H1 (cell line): ENCODE results near the gene NOXO1. TPM values are rescaled to one million over a fixed set of nuclear protein-coding genes. Genes with fewer than 3 reads are reported as not detected.
A peak's percentile ranks its signal among the peaks of the same experiment; 100 is the strongest.

Experiments used
- CTCF ChIA-PET: fragments of 300-600 bp; sonication (Branson Sonifier 250); formaldehyde crosslinking; loops from one replicate; lab custom pipeline; 2021; ENCODE audit not compliant: partially characterized antibody; lab: Charles Lee
- POLR2A ChIA-PET: fragments of 300-600 bp; sonication (Branson Sonifier 250); formaldehyde crosslinking; loops from one replicate; lab custom pipeline; 2021; ENCODE audit warnings: inconsistent platforms; ENCODE audit not compliant: partially characterized antibody; lab: Charles Lee
- DNase-seq, 2 experiments: peaks; one replicate each; pipeline versions ENCODE4 v3.0.0 to v3.0.0-alpha.2; 2010 to 2022; ENCODE audit warnings: low spot score in 2 of 2, low read depth in 1 of 2, mixed read lengths in 1 of 2
- FAIRE-seq: peaks from 2 replicates; lab custom pipeline; 2011; peaks lifted over from hg19 to GRCh38; lab: Jason Lieb, UNC
- H2AFZ ChIP-seq: 2 replicates; pipeline ENCODE4 v1.8.1; 2012; ENCODE audit warnings: low read length, inconsistent platforms
- H2AK5ac ChIP-seq: 2 replicates; pipeline ENCODE4 v1.6.1; 2013; ENCODE audit warnings: low read depth, low read length
- H2BK120ac ChIP-seq: replicated peaks from 2 replicates; pipeline ENCODE3; 2013; ENCODE audit warnings: low read depth, low read length, inconsistent platforms
- H2BK12ac ChIP-seq: 2 replicates; pipeline ENCODE4 v1.6.1; 2013; ENCODE audit warnings: low read depth, low read length
- H2BK15ac ChIP-seq: 2 replicates; pipeline ENCODE4 v1.6.1; 2013; ENCODE audit warnings: low read length
- H2BK20ac ChIP-seq: 2 replicates; pipeline ENCODE4 v1.6.1; 2013; ENCODE audit warnings: low read length
- H2BK5ac ChIP-seq: 2 replicates; pipeline ENCODE4 v1.6.1; 2013; ENCODE audit warnings: low read depth, low read length
- H3K14ac ChIP-seq: 2 replicates; pipeline ENCODE4 v1.6.1; 2013; ENCODE audit warnings: inconsistent platforms; ENCODE audit not compliant: insufficient read length
- H3K18ac ChIP-seq: 2 replicates; pipeline ENCODE4 v1.6.1; 2013; ENCODE audit warnings: low read length; ENCODE audit errors: extremely low read depth
- H3K23ac ChIP-seq: 2 replicates; pipeline ENCODE4 v1.6.1; 2013; ENCODE audit warnings: inconsistent platforms; ENCODE audit not compliant: insufficient read length
- H3K23me2 ChIP-seq: 2 replicates; pipeline ENCODE4 v1.6.1; 2013; ENCODE audit warnings: low read depth, low read length
- H3K27ac ChIP-seq: 2 replicates; pipeline ENCODE4 v1.6.1; 2011; ENCODE audit warnings: low read depth, low read length, inconsistent platforms
- H3K27me3 ChIP-seq, 4 experiments: replicated peaks in 1 of 4; 1 replicate in 1 of 4; 2 replicates in 3 of 4; pipeline versions ENCODE4 v1.6.1 to v1.8.1; 2011 to 2013; ENCODE audit warnings: low read length in 3 of 4, mild to moderate bottlenecking in 3 of 4, inconsistent platforms in 2 of 4, mixed read lengths in 2 of 4, moderate library complexity in 1 of 4; ENCODE audit not compliant: control insufficient read depth in 3 of 4, insufficient read depth in 3 of 4; ENCODE audit errors: extremely low read depth in 1 of 4
- H3K36me3 ChIP-seq, 4 experiments: 2 replicates each; pipeline versions ENCODE4 v1.6.1 to v1.8.1; 2011 to 2013; ENCODE audit warnings: mild to moderate bottlenecking in 4 of 4, low read length in 3 of 4, moderate library complexity in 2 of 4, control low read depth in 1 of 4, inconsistent platforms in 1 of 4; ENCODE audit not compliant: insufficient read depth in 4 of 4, control insufficient read depth in 2 of 4
- H3K4ac ChIP-seq: replicated peaks from 2 replicates; pipeline ENCODE3; 2013; ENCODE audit warnings: low read length, low read depth, mixed read lengths, inconsistent platforms; ENCODE audit not compliant: insufficient read length
- H3K4me1 ChIP-seq, 4 experiments: replicated peaks in 1 of 4; 1 replicate in 1 of 4; 2 replicates in 3 of 4; pipeline versions ENCODE4 v1.6.1 to v1.8.1; 2011 to 2013; ENCODE audit warnings: low read length in 3 of 4, inconsistent platforms in 2 of 4, mixed read lengths in 1 of 4; ENCODE audit not compliant: insufficient read depth in 4 of 4, control insufficient read depth in 3 of 4
- H3K4me2 ChIP-seq, 2 experiments: 2 replicates each; pipeline versions ENCODE4 v1.6.1 to v1.8.1; 2011 to 2013; ENCODE audit warnings: low read depth in 2 of 2, low read length in 2 of 2, control low read depth in 1 of 2, inconsistent platforms in 1 of 2, mild to moderate bottlenecking in 1 of 2; ENCODE audit not compliant: insufficient read depth in 1 of 2
- H3K4me3 ChIP-seq, 4 experiments: fragments of 200-600, 300-600 bp in 1 of 4; sonication (generic), shearing (Covaris generic), sonication (Bioruptor Twin) in 1 of 4; 2 replicates each; pipeline versions ENCODE4 v1.5.1 to v1.8.1; 2011 to 2016; ENCODE audit warnings: low read length in 4 of 4, low read depth in 3 of 4, control low read depth in 2 of 4, inconsistent platforms in 2 of 4, mild to moderate bottlenecking in 2 of 4, mixed read lengths in 1 of 4, moderate library complexity in 1 of 4; ENCODE audit not compliant: insufficient read depth in 2 of 4; ENCODE audit errors: extremely low read depth in 1 of 4
- H3K56ac ChIP-seq: replicated peaks from 2 replicates; pipeline ENCODE3; 2013; ENCODE audit warnings: low read depth, mild to moderate bottlenecking, mixed read lengths, low read length, inconsistent platforms; ENCODE audit not compliant: insufficient read length
- H3K79me1 ChIP-seq: 2 replicates; pipeline ENCODE4 v1.6.1; 2013; ENCODE audit warnings: low read depth, low read length, control low read depth
- H3K79me2 ChIP-seq, 2 experiments: 2 replicates each; pipeline versions ENCODE4 v1.6.1 to v1.8.1; 2012 to 2013; ENCODE audit warnings: low read length in 2 of 2, mild to moderate bottlenecking in 2 of 2, inconsistent platforms in 1 of 2; ENCODE audit not compliant: insufficient read depth in 2 of 2, control insufficient read depth in 1 of 2
- H3K9ac ChIP-seq, 4 experiments: replicated peaks in 1 of 4; 1 replicate in 1 of 4; 2 replicates in 3 of 4; pipeline versions ENCODE4 v1.6.1 to v1.8.1; 2011 to 2013; ENCODE audit warnings: low read depth in 3 of 4, low read length in 3 of 4, control low read depth in 2 of 4, mild to moderate bottlenecking in 2 of 4, moderate library complexity in 2 of 4, inconsistent platforms in 1 of 4; ENCODE audit errors: extremely low read depth in 1 of 4
- H3K9me3 ChIP-seq, 2 experiments: 2 replicates each; pipeline versions ENCODE4 v1.6.1 to v1.8.1; 2012 to 2013; ENCODE audit warnings: mild to moderate bottlenecking in 2 of 2, moderate library complexity in 2 of 2, control low read depth in 1 of 2, inconsistent platforms in 1 of 2, low read depth in 1 of 2, low read length in 1 of 2, mixed read lengths in 1 of 2; ENCODE audit not compliant: insufficient read depth in 2 of 2
- H4K20me1 ChIP-seq, 2 experiments: replicated peaks in 1 of 2; 2 replicates each; pipeline versions ENCODE3 to v1.8.1; 2011 to 2013; ENCODE audit warnings: inconsistent platforms in 2 of 2, low read length in 2 of 2, mild to moderate bottlenecking in 1 of 2; ENCODE audit not compliant: insufficient read depth in 2 of 2, control insufficient read depth in 1 of 2
- H4K5ac ChIP-seq: 2 replicates; pipeline ENCODE4 v1.6.1; 2013; ENCODE audit warnings: low read length, low read depth, mixed read lengths, inconsistent platforms; ENCODE audit not compliant: insufficient read length
- H4K8ac ChIP-seq: 2 replicates; pipeline ENCODE4 v1.8.0; 2013; ENCODE audit warnings: mild to moderate bottlenecking, moderate library complexity, low read length, inconsistent platforms; ENCODE audit not compliant: insufficient read depth; ENCODE audit errors: extremely low read depth
- H4K91ac ChIP-seq: replicated peaks from 2 replicates; pipeline ENCODE3; 2013; ENCODE audit warnings: low read length, mixed read lengths, inconsistent platforms; ENCODE audit not compliant: insufficient read length
- ASH2L ChIP-seq: fragments of 200-600, 300-600 bp; sonication (generic); IDR thresholded peaks from one replicate; pipeline ENCODE4 v1.7.1; 2017; ENCODE audit warnings: low read length
- ATF3 ChIP-seq: IDR thresholded peaks from 2 replicates; pipeline ENCODE4 v1.6.1; 2011; ENCODE audit warnings: low read depth, mild to moderate bottlenecking, low read length; ENCODE audit not compliant: insufficient read depth
- FOSL1 ChIP-seq: IDR thresholded peaks from 2 replicates; pipeline ENCODE4 v1.6.1; 2011; ENCODE audit warnings: mild to moderate bottlenecking, low read depth, low read length, moderate library complexity; ENCODE audit not compliant: insufficient read depth
- KDM5A ChIP-seq: fragments of 200-600 bp; IDR thresholded peaks from 2 replicates; pipeline ENCODE4 v1.7.1; 2012; ENCODE audit warnings: mild to moderate bottlenecking, low read length, inconsistent platforms, mixed read lengths
- SIX5 ChIP-seq: IDR thresholded peaks from 2 replicates; pipeline ENCODE4 v1.6.1; 2011; ENCODE audit warnings: mild to moderate bottlenecking, low read depth, low read length
- SRF ChIP-seq: IDR thresholded peaks from 2 replicates; pipeline ENCODE4 v1.6.1; 2011; ENCODE audit warnings: mild to moderate bottlenecking, low read depth, low read length, moderate library complexity
- WGBS, 2 experiments: shearing (Covaris generic) in 1 of 2; methylation state at CpG; one replicate each; pipeline versions ENCODE4 v1.1.6 to v1.1.7; 2013 to 2015; ENCODE audit warnings: low lambda C conversion rate in 2 of 2, mixed read lengths in 2 of 2, inconsistent platforms in 1 of 2, low coverage in 1 of 2, missing lambda C conversion rate in 1 of 2; ENCODE audit not compliant: insufficient replicate concordance in 2 of 2, insufficient coverage in 1 of 2, insufficient read length in 1 of 2; ENCODE audit errors: extremely low coverage in 1 of 2, missing lambda C conversion rate in 1 of 2; 5-methylcytosine and 5-hydroxymethylcytosine counted together
- polyA plus RNA-seq, 7 experiments: library from polyadenylated mRNA; depleted of rRNA in 3 of 7; stranded (reverse) in 5 of 7; unstranded in 2 of 7; fragments of >200 nt in 5 of 7; fragments of 200-250 nt in 2 of 7; gene quantifications; 1 replicate in 5 of 7; 2 replicates in 1 of 7; 4 replicates in 1 of 7; pipeline versions ENCODE4 v1.2.1 to v1.2.3, GENCODE V29; 2011 to 2013; ENCODE audit warnings: missing spikeins in 2 of 7, mixed read lengths in 2 of 7
- total RNA-seq: library from RNA; stranded (reverse); fragmentation: NEBNext Ultra II Directional; extraction: Animal tissue kit (Norgen Biotek cat#: 25700); gene quantifications from 2 replicates; pipeline ENCODE4 v1.2.1, GENCODE V29; 2021

The NOXO1 gene
- total and polyA plus RNA-seq, 2 of the 8 experiments (the other 6 are each of a cell fraction or from before 2014, with no cell fraction given), result 1.3 to 2.5 TPM

- H4K91ac ChIP-seq, result peak overlapping the region; percentile 69
- CTCF ChIA-PET, result interaction anchor here (1.2 to 1.8 kb wide), 3 partner anchors 12 to 17 kb away, joined by 3 to 8 read pairs (median 3); partner anchors contain the start of gene TBL3
- peaks cover 5 to 21% of the 10 kb centered on the region in 2 experiments for H3K79me2 ChIP-seq
- H3K56ac ChIP-seq, result no peak overlapping the region
- peak overlapping the region; percentile 60; the same call in 1 of the 2 replicates for H3K18ac ChIP-seq
- H3K27me3 ChIP-seq, result peaks cover 0 to 2% (median 0%) of the 10 kb centered on the region in 4 experiments; a peak in 3 of 7 replicates
- peaks cover 2% of the 10 kb centered on the region for H3K79me1 ChIP-seq
- peaks cover 0 to 16% (median under 1%) of the 10 kb centered on the region in 4 experiments; a peak in 4 of 7 replicates for H3K4me1 ChIP-seq
- H2BK20ac ChIP-seq, result no peak overlapping the region
- H3K14ac ChIP-seq, result no peak overlapping the region
- H4K20me1 ChIP-seq, result peaks cover 5 to 12% of the 10 kb centered on the region in 2 experiments
- peak overlapping the region; percentile 22 to 93 (median 86) for H3K4me3 ChIP-seq
- no peak overlapping the region for H2BK120ac ChIP-seq
- peaks cover 17 to 30% (median 26%) of the 10 kb centered on the region in 4 experiments for H3K36me3 ChIP-seq
- H3K9me3 ChIP-seq, result no peaks in the 10 kb centered on the region
- H3K9ac ChIP-seq, result no peak overlapping the region
- H3K4ac ChIP-seq, result peak overlapping the region; percentile 76
- peaks cover 11% of the 10 kb centered on the region for H3K23me2 ChIP-seq
- no peak overlapping the region for H2AK5ac ChIP-seq
- H2BK12ac ChIP-seq, result peak overlapping the region; percentile 50; the same call in 1 of the 2 replicates
- H3K27ac ChIP-seq, result no peak overlapping the region
- no peak overlapping the region for H3K23ac ChIP-seq
- H2BK5ac ChIP-seq, result no peak overlapping the region; the same call in 1 of the 2 replicates
- no peak for FAIRE-seq
- H3K4me2 ChIP-seq, result peak overlapping the region; percentile 62 to 99
- H4K8ac ChIP-seq, result peak overlapping the region; percentile 16; the same call in 1 of the 2 replicates
- POLR2A ChIA-PET, result interaction anchor here (0.9 to 19.8 kb wide), 8 partner anchors 6 to 196 kb away, joined by 3 to 736 read pairs (median 58); partner anchors contain the start of genes GFER, MSRB1, NME3 and NOXO1
- WGBS, 2 experiments, result 54% methylated on average over 13 of the region's 14 CpGs; no CpG with 5 or more reads in 1 of the 2 experiments
- peak overlapping the region; percentile 27 for H4K5ac ChIP-seq
- peak in 1 of 2 experiments; percentile 57 for DNase-seq
- H2AFZ ChIP-seq, result peak overlapping the region; percentile 31; the same call in 1 of the 2 replicates
- H2BK15ac ChIP-seq, result peak overlapping the region; percentile 72; the same call in 1 of the 2 replicates
- TF ChIP-seq SRF (no peak), FOSL1 (no peak), KDM5A (no peak), SIX5 (no peak), ATF3 (no peak), ASH2L (no peak)
These were observed 22.5 kb downstream of the NOXO1 start for GRCh38 chr16:1958715-1959268.
